HuH-7 (cell line): ENCODE measurements around the gene ALDH3B2.
A peak's percentile ranks its signal among the peaks of the same experiment; 100 is the strongest.
"Not testable (repeated sequence)": the region's sequence is repeated elsewhere in the genome, so short reads cannot be mapped to it uniquely, and the experiment has no call there.

Experiments used
- DNase-seq: peaks from one replicate; pipeline ENCODE4 v3.0.0; 2011; ENCODE audit warnings: low spot score

Gene ALDH3B2

DNA sequence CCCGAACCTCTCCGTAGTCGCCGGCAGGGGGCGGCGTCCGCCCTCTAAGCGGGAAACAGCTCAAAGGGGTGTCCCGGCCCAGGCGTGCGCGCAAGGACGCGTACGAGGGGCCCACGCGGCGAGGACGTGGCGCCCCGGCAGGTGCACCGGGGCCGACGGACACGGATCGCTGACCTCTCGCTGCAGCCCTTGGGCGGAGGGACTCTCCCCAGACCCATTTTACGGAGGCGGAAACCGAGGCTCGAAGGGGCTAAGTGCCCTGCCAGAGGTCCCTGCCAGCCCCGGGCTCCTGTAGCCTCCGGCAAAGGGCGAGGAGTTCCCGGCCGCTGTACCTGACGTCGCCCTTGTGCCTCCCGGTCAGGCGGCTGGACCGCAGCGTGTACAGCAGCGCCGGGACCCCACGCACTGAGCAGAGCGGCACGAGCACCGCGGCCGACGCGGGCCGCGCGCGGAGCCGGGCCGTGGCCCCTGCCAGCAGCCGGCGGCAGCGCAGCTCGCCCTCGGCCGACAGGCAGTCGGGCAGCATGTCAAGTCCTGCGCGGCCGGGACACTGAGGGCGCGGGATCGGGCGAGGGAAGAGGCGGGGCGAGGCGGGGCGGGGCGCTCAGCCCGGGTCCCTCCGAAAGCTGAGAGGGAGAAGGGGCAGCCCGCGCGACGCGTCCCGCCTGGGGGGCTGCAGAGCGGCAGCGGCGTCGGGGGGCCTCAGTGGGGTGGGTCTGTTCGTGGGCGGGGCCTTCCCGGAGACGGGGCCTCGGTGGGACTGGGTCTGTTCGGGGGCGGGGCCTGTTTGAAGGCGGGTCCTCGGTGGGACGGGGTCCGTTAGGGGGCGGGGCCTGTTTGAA, 44.8 kb downstream of the ALDH3B2 start, which contains the start of gene NUDT8:
Gene NUDT8, minus strand, starts transcription at position 552 of the 842 bp plus-strand sequence. Its CDS starts 26 bp downstream, at position 526.
- peak; percentile 100 for DNase-seq

DNA sequence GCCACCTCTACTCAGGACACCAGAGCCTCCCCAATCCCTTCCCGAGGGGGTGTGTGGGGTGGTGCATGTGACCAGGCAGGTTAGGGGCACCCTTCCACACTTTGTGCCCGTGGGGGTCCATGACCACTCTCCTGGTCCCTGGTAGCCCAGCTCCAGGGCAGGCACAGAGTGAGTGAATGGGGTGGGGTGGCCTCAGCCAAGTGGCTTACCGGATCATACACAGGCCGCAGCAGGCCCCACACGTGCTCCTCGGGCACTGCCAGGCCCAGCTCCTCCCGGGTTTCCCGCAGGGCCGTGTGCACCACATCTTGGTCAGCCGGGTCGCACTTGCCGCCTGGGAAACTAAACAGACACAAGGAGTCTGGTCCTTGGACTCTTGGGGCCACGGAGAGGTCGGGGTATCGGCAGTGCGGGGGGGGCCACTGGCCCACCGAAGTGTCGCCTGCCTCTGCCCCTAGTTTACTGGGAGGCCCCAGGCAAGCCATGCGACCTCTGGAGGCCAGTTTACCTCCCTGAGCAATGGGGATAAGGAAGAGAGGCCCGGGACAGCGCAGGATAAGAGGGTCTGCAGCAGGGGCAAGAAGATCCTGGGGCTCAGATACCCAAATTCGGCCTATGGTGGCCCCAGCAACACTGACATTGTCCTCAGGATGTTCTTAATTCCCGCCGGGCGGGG, 45.6 kb downstream of the ALDH3B2 start:
- DNase-seq: no peak

DNA sequence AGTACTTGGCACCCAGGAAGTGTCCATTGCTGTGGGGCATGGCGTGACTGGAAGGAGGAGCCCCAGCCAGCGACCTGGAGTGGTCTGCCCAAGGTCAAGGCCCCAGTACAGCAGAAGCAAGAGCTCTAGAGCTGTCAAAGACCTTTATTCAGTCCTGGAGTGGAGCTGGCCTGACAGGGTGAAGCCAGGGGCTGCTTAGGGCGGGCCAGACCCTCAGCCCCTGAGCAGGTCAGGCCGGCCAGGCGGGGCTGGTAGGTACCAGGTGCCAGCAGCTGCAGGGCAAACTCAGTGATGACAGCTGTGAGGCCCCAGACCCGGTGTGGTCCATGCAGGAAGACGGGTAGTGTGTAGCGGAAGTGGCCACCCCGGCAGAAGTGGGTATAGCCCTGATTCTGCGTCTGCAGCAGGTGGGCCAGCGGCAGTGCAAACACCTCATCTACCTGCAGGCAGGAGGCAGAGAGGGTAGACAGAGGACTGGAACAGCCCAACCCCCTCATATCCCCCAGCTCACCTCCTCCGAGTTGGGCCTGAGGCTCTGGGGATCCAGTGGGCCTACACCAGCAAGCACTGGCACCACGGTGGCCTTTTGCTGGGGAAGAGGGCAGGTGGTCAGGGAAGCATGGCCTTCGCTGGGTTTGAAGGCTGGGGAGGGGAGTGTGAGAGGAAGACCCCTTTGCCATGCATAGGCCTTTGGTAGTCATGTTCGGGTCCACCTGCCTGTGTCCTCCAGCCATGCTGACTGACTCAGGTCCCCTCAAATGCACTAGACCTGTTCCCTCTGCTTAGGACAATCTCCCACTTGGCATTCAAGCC, 46.4 kb downstream of the ALDH3B2 start:
- no peak for DNase-seq

DNA sequence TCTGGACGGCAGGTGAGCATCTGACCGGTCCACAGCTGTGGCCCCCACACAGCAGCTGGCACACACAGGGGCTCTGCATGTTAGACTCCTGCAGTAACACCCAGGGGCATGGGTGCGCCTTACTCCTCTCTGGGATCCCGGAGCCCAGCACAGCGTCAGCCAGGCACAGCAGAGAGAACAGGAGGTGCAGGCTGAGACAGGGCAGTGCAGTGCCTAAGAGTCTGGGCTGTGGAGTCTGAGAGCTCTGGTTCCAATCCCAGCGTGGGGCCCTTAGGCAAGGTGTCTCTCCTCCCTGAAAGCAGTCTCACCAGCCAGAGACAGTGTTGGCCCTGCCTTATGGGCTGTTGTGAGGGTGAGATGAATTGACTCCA, 47.0 kb downstream of the ALDH3B2 start:
- DNase-seq: no peak

DNA sequence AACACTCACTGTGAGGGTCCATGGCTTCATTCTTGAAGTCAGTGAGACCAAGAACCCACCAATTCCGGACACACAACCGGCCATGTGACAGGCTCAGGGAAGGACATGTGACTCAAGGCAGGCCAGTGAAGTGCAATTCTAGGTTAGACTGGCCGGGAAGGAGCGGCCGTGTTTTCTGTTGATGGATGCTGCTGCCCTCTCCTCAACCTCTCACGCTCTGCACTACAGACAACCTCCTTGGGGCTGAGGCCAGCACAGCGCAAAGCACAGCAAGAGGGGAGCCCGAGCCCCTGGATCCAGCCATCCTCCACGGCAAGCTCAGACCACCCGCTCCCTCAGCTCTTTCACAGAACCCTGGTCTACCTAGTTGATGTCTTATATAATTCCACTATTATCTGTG, 47.5 kb downstream of the ALDH3B2 start:
- DNase-seq: no peak

DNA sequence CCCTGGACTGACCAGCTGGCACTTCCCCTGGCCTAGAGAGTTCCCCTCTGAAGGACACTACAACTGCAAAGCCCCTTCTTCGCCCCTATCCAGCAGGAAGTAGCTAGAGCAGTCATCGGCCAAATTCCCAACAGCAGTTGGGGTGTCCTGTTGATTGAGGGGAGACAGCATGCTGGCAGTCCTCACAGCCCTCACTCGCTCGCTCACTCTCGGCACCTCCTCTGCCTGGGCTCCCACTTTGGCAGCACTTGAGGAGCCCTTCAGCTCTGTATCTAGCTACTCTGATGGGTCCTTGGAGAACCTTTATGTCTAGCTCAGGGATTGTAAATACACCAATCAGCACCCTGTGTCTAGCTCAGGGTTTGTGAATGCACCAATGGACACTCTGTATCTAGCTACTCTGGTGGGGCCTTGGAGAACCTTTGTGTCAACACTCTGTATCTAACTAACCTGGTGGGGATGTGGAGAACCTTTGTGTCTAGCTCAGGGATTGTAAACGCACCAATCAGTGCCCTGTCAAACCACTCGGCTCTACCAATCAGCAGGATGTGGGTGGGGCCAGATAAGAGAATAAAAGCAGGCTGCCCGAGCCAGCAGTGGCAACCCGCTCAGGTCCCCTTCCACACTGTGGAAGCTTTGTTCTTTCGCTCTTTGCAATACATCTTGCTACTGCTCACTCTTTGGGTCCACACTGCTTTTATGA, 48.1 kb downstream of the ALDH3B2 start:
- not testable (repeated sequence) for DNase-seq

DNA sequence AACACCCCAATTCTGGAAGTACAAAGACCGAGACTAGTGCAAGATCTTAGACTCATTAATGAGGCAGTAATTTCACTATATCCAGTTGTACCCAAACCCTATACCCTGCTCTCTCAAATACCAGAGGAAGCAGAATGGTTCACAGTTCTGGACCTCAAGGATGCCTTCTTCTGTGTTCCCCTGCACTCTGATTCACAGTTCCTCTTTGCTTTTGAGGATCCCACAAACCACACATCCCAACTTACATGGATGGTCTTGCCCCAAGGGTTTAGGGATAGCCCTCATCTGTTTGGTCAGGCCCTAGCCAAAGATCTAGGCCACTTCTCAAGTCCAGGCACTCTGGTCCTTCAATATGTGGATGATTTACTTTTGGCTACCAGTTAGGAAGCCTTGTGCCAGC, 50.6 kb downstream of the ALDH3B2 start:
- DNase-seq: not testable (repeated sequence)

DNA sequence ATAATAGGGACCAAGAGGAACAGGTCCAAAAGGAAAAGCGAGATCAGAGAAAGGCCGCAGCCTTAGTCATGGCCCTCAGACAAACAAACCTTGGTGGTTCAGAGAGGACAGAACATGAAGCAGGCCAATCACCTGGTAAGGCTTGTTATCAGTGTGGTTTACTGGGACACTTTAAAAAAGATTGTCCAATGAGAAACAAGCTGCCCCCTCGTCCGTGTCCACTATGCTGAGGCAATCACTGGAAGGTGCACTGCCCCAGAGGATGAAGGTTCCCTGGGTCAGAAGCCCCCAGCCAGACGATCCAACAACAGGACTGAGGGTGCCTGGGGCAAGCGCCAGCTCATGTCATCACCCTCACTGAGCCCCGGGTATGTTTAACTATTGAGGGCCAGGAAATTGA, 51.5 kb downstream of the ALDH3B2 start:
- not testable (repeated sequence) for DNase-seq

DNA sequence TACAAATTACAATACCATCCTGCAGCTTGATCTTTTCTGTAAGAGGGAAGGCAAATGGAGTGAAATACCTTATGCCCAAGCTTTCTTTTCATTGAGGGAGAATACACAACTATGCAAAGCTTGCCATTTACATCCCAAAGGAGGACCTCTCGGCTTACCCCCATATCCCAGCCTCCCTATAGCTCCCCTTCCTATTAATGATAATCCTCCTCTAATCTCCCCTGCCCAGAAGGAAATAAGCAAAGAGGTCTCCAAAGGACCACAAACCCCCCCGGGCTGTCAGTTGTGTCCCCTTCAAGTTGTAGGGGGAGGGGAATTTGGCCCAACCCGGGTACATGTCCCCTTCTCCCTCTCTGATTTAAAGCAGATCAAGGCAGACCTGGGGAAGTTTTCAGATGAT, 52.5 kb downstream of the ALDH3B2 start:
- DNase-seq: not testable (repeated sequence)

DNA sequence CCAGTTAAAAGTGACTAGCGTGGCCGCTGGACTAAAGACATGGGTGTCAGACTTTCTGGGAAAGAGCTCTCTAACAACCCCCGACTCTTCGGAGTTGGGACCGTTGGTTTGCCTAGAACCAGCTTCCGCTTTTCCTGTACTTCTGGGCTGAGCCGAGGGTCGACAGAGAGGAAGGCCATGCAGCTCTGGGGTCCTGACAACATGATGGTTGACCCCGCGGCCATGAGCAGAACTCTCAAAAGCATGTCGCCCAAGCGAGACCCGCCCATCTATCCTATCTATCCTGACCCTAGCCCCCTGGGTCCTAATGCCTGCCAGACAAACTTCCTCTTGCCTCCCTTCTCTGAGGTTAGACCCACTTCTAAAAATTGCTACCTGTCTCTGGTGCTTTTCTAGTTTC, 53.8 kb downstream of the ALDH3B2 start:
- not testable (repeated sequence) for DNase-seq

DNA sequence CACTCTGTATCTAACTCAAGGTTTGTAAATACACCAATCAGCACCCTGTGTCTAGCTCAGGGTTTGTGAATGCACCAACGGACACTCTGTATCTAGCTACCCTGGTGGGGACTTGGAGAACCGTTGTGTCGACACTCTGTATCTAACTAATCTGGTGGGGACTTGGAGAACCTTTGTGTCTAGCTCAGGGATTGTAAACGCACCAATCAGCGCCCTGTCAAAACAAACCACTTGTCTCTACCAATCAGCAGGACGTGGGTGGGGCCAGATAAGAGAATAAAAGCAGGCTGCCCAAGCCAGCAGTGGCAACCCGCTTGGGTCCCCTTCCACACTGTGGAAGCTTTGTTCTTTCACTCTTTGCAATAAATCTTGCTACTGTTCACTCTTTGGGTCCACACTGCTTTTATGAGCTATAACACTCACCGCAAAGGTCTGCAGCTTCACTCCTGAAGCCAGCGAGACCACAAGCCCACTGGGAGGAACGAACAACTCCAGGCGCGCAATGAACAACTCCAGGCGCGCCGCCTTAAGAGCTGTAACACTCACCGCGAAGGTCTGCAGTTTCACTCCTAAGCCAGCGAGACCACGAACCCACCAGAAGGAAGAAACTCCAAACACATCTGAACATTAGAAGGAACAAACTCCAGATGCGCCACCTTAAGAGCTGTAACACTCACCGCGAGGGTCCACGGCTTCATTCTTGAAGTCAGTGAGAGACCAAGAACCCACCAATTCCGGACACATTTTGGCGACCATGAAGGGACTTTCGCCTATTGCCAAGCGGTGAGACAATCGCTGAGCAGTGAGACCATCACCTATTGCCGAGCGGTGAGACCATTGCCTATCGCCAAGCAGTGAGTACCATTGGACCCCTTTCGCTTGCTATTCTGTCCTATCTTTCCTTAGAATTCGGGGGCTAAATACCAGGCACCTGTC, 54.5 kb downstream of the ALDH3B2 start:
- DNase-seq: not testable (repeated sequence)

DNA sequence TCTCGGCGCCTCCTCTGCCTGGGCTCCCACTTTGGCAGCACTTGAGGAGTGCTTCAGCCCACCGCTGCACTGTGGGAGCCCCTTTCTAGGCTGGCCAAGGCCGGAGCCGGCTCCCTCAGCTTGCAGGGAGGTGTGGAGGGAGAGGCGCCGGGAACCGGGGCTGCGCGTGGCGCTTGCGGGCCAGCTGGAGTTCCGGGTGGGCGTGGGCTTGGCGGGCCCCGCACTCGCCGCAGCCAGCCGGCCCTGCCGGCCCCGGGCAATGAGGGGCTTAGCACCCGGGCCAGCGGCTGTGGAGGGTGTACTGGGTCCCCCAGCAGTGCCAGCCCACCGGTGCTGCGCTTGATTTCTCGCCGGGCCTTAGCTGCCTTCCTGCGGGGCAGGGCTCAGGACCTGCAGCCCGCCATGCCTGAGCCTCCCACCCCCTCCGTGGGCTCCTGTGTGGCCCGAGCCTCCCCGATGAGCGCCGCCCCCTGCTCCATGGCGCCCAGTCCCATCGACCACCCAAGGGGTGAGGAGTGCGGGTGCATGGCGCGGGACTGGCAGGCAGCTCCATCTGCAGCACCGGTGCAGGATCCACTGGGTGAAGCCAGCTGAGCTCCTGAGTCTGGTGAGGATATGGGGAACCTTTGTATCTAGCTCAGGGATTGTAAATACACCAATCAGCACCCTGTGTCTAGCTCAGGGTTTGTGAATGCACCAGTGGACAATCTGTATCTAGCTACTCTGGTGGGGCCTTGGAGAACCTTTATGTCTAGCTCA, 55.3 kb downstream of the ALDH3B2 start:
- DNase-seq: not testable (repeated sequence)

DNA sequence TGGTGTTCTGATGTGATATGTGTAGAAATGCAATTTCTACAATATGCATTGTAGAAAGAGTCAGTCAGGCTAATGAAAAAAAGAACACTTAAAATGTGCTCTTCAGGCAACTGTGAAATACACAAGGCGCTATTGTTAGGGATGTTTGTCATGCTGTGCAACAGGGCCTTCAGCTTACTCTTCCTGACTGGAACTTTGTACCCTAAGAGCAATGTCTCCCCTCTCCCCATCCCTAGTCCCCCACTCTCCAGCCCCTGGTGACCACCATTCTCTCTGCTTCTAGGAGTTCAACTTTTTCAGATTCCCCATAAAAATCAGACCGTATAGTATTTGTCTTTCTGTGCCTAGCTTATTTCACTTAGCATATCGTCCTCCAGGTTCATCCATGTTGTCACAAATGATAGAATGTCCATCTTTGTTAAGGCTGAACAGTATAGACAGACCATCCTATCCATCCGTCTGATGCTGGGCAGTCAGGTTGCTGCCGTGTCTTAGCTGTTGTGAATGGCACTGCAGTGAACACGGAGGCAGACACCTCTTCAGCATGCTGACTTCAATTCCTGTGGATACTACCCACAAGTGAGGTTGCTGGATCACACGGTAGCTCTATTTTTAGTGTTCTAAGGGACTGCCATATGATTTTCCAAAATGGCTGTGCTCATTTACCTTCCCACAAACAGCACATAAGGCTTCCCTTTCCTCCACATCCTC, 57.0 kb downstream of the ALDH3B2 start:
- DNase-seq: peak; percentile 84

DNA sequence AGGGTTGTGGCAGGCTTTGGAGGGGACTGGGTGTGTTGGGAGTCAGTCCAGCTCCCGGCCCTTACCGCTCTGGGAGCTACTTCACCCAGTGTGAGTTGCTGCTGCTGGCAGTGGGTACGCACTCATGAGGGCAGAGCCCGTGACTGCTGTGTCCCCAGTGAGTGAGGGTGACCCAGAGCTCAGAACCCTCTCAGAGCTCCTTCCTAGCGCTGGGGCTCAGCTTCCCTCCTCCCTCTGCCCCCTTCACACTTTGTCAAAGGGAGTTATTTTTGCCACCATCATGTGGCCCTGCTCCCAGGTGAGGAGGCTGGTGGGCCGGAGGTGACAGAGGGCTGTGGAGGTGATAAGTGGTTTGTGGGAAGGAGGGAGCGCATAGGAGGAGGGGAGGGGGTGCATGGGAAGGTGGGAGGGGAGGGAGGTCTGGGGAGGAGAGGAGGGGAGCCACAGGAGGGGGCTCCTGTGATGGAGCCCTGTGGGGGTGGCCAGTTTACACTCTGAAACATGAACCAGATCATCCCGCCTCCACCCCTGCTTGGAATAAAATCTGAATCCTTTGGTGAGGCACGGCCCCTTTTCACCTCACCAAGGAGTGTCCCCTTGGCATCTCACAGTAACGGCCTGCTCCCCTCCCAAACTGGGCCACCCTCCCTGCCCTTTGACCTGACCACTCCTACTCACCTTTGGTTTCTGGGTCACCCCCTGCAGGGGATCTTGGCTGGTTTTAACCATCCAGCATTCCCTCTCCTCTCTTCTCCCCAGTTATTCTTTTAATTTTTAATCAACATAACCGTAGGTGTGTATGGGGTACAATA, 57.8 kb downstream of the ALDH3B2 start:
- peak; percentile 63 for DNase-seq

DNA sequence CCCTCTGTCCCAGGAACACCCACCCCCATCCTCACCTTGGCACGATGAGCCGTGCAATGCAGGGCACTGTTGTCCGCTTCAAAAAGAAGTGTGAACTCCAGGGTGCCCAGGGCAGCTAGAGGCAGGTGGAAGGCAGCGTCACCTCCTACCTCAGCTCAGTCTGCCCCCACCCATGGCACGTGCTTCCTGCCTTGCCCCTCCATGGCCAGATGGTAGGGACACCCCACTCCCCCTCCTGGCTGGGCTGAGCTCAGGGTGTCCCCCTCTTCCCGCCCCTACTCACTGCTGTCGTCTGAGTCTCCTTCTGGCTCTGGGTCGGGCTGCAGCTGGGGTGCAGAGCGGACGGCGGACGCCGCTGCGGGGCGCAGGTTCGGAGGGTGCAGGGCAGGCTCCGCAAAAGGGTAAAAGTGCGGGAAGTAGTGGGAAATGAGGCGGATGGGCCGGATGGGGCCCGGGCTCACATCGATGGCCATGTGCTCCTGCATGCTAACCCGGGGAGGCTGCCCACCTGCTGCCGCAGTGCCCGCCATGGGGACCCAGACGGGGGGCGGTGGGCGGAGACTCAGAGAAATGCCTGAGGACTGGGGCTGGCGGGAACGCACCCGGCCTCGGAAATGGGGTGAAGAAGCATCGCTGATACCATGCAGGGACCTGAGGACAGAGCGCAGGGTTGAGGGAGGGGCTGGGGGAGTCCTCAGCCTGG, 58.5 kb downstream of the ALDH3B2 start:
- DNase-seq: no peak

DNA sequence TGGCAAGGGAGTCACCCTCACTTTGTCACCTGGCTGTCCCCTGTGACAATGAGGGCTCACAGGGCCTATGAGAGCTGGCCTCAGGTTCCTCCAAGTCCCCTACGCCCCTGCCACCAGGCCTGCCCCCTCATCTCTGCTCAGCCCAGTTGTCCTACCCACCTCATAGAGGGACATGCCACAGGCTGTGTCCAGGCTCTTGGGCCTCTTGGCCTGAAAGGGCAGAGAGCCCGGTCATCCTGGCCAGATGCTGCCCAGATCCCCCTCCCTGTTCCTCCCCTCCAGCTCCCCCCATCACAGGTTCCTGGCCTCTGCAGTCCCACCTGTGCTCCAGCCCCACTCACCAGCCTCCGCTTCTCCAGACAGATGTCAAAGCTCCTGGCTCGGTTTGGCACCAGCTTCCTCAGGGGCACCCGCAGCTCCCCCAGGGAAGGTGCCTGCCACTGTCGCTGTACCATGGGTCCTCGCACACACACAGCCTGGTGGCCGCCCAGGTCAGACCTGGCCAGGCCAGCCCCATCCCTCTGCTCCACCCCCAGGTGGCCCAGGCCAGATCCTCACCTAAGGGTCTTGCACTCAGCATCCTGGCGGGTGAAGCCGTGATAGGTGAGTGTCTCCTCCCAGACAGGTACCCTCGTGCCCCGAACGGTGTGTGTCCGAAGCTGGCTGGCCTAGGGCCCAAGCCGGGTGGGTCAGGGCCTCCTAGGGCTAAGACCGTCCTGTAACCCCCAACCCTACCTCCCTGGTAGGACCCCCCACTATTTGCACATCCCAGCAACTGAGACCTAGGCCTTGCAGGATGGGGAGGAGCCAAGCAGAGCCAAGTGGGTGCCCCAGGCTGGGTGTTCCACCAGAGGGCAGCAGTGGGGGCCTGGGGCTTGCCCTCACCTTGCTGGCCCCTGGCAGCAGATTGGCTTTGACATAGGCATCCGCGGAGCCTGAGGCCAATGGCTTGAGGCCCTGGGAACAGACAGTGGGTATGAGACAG, 59.4 kb downstream of the ALDH3B2 start:
- DNase-seq: peak; percentile 100
